ENCODE data around the gene LEP.

LEP gene

DNA sequence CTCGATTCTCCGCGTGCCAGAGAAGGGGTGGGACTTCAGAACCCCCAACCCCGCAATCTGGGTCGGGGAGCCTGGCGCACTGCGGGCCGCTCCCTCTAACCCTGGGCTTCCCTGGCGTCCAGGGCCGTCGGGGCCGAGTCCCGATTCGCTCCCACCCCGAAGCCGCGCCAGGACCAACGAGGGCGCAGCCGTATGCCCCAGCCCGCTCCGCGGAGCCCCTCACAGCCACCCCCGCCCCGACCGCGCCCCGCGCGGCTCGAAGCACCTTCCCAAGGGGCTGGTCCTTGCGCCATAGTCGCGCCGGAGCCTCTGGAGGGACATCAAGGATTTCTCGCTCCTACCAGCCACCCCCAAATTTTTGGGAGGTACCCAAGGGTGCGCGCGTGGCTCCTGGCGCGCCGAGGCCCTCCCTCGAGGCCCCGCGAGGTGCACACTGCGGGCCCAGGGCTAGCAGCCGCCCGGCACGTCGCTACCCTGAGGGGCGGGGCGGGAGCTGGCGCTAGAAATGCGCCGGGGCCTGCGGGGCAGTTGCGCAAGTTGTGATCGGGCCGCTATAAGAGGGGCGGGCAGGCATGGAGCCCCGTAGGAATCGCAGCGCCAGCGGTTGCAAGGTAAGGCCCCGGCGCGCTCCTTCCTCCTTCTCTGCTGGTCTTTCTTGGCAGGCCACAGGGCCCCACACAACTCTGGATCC lies at the start of gene LEP:
TSS of gene LEP (plus strand) at position 583 of the 691 bp plus-strand sequence. CDS start 10,741 bp downstream, outside the sequence.
- DNase-seq = no peak

- no peak for DNase-seq
Measured at GRCh38 chr7:128192497-128193142, 48.5 kb upstream of the LEP start.

- DNase-seq = no peak
Measured at GRCh38 chr7:128194533-128195282, 46.4 kb upstream of the LEP start.

DNA sequence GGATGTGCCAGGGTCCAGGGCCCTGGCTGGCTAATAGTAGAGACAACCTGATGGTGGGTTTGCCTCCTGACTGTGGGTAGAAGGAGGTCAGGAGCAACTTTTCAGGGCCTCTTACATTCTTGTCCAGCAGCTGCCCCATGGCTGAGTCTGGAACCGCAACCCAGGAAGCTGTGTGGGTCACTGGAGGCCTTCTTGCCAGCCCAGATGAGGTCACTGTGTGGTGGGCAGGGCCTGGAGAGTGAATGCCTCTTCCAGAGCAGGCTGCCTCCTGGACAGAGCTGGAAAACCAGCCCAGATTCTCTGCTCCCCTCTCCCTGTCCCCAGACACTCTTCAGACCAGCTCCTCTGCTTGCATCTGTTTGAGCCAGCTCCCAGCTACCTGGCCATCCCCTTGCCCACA lies 43.5 kb upstream of the LEP start:
- no peak for DNase-seq

DNA sequence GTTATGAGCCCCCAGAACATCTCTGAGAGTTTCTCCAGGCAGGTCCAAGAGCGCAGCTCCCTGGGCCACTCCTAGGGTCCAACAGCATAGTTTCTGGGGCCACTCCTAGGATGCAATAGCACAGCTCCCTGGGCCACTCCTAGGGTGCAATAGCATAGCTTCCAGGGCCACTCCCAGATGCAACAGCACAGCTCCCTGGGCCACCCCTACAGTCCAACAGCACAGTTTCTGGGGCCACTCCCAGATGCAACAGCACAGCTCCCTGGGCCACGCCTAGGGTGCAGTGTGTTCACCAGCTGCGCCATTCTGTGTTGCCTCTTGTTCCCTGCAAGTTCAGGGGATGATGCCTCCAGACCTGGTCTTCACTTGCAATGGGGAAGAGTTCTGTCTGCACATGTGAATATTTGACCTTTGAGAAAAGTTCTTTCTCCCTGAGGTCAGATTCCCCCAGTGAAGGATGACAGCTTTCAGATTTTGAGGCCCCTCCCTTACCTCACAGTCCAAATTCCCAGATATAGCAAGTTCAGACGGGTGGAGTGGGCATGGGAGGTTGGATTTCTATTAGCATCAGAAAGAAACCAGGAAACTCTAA lies 43.0 kb upstream of the LEP start:
- no peak for DNase-seq

DNA sequence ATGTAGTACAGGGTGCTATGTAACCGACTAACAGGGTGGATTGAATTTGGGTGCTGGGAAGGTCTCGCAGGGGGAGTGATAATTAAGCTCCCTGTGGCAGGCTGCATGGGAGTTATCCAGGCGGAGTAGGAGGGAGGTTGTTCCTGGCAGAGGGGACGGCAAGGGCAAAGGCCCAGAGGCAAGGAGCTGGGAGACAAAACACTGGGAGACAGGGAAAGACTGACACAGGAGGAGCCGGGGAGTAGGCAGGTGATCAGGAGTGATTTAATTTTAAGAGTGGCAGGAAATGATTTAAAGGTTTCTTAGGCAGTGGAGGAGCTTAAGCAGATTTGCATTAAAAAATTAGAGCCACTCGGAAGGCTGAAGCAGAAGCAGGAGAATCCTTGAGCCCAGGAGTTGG lies 40.7 kb upstream of the LEP start:
- no peak for DNase-seq

GRCh38 chr7:128201067-128201689 lies 39.9 kb upstream of the LEP start:
- no peak for DNase-seq

- no peak for DNase-seq
Measured at GRCh38 chr7:128201690-128202085, 39.4 kb upstream of the LEP start.

DNA sequence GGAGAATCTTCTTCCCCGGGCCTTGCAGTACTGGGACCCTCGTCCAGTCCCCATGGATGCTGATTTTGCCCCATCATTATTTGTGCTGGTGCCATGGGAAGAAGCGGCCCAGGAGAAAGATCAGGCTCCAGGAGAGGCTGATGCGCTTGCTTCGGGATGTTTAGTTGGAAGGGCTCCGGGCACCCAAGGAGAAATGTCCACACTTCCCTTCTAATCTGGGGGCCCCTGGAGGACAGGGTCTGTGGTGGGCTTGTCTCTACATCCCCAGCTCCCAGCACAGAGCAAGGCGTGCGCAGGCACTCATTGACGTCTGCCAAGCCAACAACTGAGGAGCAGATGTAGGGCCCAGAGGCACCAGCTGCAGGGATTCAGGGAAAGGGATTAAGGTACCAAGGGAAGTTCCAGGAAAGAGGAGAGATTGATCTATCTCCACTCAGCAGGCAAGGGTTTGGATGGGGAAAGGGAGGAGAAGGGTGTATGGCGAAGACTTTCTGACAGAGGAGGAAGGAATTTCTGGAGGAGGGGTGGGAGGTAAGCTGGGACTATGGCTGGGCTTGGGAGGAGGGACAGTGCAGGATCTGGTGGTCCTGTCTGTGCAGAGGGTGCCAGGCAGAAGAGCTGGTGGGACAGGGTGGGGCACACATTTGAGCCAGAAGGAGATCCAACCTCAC lies 38.7 kb upstream of the LEP start:
- DNase-seq = no peak

- DNase-seq = no peak
Measured at GRCh38 chr7:128203047-128203491, 38.0 kb upstream of the LEP start.

DNA sequence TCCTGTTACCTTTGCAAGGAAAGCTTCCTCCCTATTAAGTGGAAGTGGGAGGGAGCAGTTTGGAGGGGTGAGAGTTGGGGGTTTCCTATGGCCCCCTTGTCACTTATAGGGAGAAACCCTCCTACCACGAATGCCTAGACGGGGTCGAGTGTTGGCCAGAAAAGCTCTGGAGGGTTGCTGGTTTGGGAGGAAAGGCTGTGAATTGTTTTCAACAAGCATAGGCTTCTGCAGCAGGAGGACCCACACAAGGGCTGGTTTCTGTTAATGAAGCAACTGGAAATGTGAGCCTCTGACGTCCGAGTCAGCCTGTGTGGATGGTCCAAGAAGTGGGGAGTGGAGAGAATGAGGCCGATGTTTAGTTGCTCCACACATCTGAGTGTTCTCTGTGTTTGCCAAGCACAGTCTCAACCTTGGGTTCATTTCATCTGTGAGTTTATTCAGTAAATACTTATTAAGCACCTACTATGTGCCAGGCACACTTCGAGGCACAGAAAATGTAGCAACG lies 37.3 kb upstream of the LEP start:
- DNase-seq = no peak

GRCh38 chr7:128204455-128204854 lies 36.6 kb upstream of the LEP start:
- peak; percentile 34 for DNase-seq

GRCh38 chr7:128205068-128205467 lies 36.0 kb upstream of the LEP start:
- no peak for DNase-seq

DNA sequence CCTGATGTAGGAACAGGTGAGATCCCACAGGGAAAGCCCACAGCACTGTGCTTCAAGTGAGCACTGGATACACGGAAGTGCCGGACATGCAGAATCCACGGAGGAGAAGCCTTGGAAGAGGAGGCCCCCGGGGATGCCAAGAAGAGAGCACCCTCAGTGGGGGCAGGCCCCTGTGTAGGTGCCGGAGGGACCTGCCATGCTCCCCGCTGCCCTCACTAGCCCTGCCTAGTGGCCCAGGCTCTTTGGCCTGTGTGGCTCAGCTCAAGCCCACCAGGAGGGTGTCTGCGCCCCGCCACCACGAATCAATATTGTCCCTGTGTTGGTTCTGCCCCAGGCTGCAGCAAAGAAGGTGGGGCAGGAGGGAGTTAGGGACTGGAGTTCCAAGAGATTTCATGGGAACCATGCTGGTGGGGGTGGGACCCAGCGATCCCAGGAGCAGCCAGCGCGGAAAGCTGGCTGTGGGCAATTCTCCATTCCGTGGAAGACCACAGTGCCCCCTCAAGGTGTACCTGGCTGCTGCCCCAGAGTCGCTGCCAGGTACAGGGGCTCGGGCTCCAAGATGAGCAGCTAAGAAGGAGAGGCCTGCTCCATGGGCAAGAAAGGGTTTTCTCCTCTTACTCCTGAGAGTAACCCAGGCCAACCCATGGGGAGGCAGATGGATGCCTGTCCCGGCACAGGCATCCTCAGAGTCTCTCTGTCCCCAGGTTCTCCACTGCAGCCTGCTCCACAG lies 34.9 kb upstream of the LEP start:
- DNase-seq = no peak

GRCh38 chr7:128206747-128207500 lies 34.2 kb upstream of the LEP start:
- DNase-seq = no peak

DNA sequence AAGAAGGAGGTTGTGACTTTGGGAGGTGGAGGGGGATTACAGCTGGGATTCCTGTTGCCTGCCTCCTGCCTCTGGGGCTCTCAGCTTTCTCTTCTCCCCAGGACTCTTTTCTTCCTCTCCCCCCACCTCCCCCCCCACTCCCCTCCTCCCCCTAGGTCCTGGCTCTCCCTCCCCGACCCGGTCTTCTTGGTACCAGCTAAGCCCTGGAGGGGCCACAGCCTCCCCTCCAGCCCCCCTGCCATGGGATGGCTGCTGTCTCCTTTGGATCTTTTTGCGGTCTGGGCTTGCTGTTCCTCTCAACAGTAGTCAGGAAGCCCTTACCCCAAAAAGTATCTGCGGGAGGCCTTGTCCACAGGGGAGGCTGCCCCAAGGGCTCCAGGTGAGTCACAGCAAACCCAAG lies 33.5 kb upstream of the LEP start:
- no peak for DNase-seq

DNA sequence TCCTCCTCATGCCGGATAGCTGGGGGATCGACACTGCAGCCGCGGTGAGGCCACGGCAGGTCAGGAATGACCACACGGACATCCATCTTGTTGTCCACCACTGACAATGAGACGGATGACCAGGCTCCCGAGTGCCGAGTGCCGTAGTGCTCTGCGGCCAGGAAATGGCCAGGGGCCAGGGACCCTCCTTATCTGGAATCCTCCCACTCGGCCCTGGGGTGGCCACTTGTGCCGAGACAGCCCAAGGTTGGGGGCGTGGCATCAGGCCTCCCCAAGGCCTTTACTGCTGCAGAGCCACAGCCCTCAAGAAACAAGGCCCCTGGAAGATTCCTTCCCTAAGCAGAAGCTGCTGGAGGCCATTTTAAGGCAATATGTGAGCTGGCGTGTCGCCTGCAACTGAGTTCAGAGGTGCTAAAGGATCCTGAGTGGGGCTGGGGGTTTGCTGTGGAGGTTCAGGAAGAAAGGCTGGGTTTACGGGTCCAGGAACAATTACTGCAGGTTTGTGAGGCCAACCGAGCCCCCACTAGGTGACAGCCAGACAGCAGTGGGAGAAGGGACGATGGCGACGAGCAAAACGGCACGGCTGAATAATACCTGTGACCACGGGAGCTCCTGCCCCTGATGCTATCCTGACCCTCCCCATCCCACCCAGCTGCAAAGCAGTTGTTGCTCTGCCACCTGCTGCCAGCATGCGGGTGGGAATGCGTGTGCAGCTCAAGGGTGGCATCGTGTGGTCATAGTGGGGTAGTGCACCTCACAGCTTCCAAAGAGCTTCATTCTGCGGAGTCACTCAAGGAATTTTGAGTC lies 31.6 kb upstream of the LEP start:
- peak; percentile 87 for DNase-seq

- DNase-seq = no peak
Measured at GRCh38 chr7:128210036-128210347, 31.1 kb upstream of the LEP start.

- no peak for DNase-seq
Measured at GRCh38 chr7:128210590-128211570, 30.2 kb upstream of the LEP start.
